Right lobe of liver (tissue), 6 donors: ENCODE results near the gene RAB42. TPM values are rescaled to one million over a fixed set of nuclear protein-coding genes. Genes with fewer than 3 reads are reported as not detected.

Experiments used
- ATAC-seq, 4 donors: fragments of 200-7000 bp; cut with Tn5 transposase; one replicate each; pipeline ENCODE4 v1.9.1; 2020; ENCODE audit warnings: mild to moderate bottlenecking in 4 of 4, moderate library complexity in 4 of 4
- DNase-seq, 3 donors: peaks; one replicate each; pipeline ENCODE4 v3.0.0-alpha.2; 2020
- H3K27ac ChIP-seq, 3 donors: fragments of 200-600 bp; one replicate each; pipeline ENCODE4 v1.8.0; 2022
- H3K27me3 ChIP-seq, 2 donors: fragments of 200-600 bp; one replicate each; pipeline ENCODE4 v1.8.0; 2022
- H3K36me3 ChIP-seq, 4 donors: fragments of 200-600 bp; sonication (generic) in 1 of 4; one replicate each; pipeline versions ENCODE4 v1.5.1 to v1.8.0; 2017 to 2022; ENCODE audit warnings: control low read depth in 1 of 4
- H3K4me1 ChIP-seq, 4 donors: fragments of 200-600 bp; sonication (generic) in 1 of 4; one replicate each; pipeline versions ENCODE4 v1.5.1 to v1.8.0; 2017 to 2022; ENCODE audit warnings: control low read depth in 1 of 4
- H3K4me3 ChIP-seq, 3 donors: fragments of 200-600 bp; one replicate each; pipeline ENCODE4 v1.8.0; 2022
- H3K9me3 ChIP-seq, 4 donors: fragments of 200-600 bp; sonication (generic) in 1 of 4; one replicate each; pipeline versions ENCODE4 v1.5.1 to v1.8.0; 2017 to 2022; ENCODE audit warnings: control low read depth in 1 of 4
- POLR2A ChIP-seq: fragments of 450-650 bp; IDR thresholded peaks from one replicate; pipeline ENCODE4 v1.6.1; 2017; ENCODE audit warnings: antibody characterized with exemption, mild to moderate bottlenecking
- WGBS: methylation state at CpG from one replicate; pipeline ENCODE4 v1.1.6; 2018; ENCODE audit warnings: low coverage, low lambda C conversion rate; ENCODE audit not compliant: insufficient coverage; ENCODE audit errors: missing lambda C conversion rate; 5-methylcytosine and 5-hydroxymethylcytosine counted together
- intact Hi-C, 2 donors: fragments of 100-400 bp; cut with DNase I; formaldehyde crosslinking; loops; one replicate each; pipeline versions ENCODE4 v1.11.2 to v1.14.1; 2022
- long read RNA-seq: library from polyadenylated mRNA; unstranded; transcript quantifications from one replicate; pipeline ENCODE4 v2.0.0, GENCODE V29; 2019
- total RNA-seq, 6 experiments: library from RNA; depleted of rRNA in 2 of 6; stranded (reverse); fragments of >200 nt in 2 of 6; fragmentation: NEBNext Ultra II Directional in 3 of 6; extraction: Animal tissue kit (Norgen Biotek cat#: 25700) in 3 of 6; gene quantifications; one replicate each; pipeline versions ENCODE4 v1.1.0 to v1.2.4, GENCODE V29; 2016 to 2023
- TF ChIP-seq, protein P1 (sequence below), 4 donors: fragments of 200-600 bp in 3 of 4; fragments of 450-650 bp in 1 of 4; IDR thresholded peaks; one replicate each; pipeline versions ENCODE4 v1.5.1 to v1.8.0; 2016 to 2022; ENCODE audit warnings: antibody characterized with exemption in 4 of 4, mild to moderate bottlenecking in 2 of 4
- donor health status: DM: no; HTN: yes; CAD: no.
- donor health status: DM: no; HTN: no; CAD: no.
- donor health status: DM: no; HTN: no; CAD: no.
- donor health status: DM: no; HTN: yes; CAD: no.
- donor health status: DM: no; HTN: yes; CAD: no.

RAB42 gene, protein sequence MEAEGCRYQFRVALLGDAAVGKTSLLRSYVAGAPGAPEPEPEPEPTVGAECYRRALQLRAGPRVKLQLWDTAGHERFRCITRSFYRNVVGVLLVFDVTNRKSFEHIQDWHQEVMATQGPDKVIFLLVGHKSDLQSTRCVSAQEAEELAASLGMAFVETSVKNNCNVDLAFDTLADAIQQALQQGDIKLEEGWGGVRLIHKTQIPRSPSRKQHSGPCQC
- total RNA-seq: 10 to 100 TPM in 1 of 6 experiments, 1 to 10 TPM in 2, under 1 TPM in 3; 0.28 to 12.0 (median 1.2) TPM
- long read RNA-seq: 0 reads

GRCh38 chr1:28591708-28592320 is at the start of gene RAB42:
Gene RAB42, plus strand, starts transcription at chr1:28592265. Its CDS starts 247 bp downstream, at chr1:28592512.
- H3K27ac ChIP-seq: no peak within 1 kb of the TSS
- no peaks in the 10 kb centered on the region for H3K4me1 ChIP-seq
- DNase-seq (peak in 1 of 3 donors; percentile 51), ATAC-seq (peak; percentile 27 to 56 (median 48))
- H3K36me3 ChIP-seq: no peaks in the 10 kb centered on the region
- no peaks in the 10 kb centered on the region for H3K9me3 ChIP-seq
- H3K4me3 ChIP-seq: peak within 1 kb of the TSS; percentile 34 to 56 (median 39)
- WGBS: 30% methylated on average over 7 of the region's 13 CpGs
- no peak for TF ChIP-seq POLR2A
- TF ChIP-seq, protein P1, sequence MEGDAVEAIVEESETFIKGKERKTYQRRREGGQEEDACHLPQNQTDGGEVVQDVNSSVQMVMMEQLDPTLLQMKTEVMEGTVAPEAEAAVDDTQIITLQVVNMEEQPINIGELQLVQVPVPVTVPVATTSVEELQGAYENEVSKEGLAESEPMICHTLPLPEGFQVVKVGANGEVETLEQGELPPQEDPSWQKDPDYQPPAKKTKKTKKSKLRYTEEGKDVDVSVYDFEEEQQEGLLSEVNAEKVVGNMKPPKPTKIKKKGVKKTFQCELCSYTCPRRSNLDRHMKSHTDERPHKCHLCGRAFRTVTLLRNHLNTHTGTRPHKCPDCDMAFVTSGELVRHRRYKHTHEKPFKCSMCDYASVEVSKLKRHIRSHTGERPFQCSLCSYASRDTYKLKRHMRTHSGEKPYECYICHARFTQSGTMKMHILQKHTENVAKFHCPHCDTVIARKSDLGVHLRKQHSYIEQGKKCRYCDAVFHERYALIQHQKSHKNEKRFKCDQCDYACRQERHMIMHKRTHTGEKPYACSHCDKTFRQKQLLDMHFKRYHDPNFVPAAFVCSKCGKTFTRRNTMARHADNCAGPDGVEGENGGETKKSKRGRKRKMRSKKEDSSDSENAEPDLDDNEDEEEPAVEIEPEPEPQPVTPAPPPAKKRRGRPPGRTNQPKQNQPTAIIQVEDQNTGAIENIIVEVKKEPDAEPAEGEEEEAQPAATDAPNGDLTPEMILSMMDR (IDR thresholded peaks at IDR 0.05): no peak
- H3K27me3 ChIP-seq: no peaks in the 10 kb centered on the region
- intact Hi-C loops: no loop called here

DNA sequence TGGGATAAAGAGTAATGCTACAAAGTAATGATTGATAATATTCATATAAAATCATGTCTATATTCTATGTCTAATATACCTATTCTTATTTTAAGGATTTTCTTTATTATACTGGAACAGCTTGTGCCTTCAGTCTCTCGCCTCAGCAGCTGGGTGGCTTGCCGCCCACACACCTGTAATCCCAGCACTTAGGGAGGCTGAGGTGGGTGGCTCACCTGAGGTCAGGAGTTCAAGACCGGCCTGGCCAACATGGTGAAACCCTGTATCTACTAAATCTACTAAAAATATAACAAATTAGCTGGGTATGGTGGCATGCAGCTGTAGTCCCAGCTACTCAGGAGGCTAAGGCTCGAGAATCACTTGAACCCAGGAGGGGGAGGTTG is 46.8 kb upstream of the RAB42 start:
- 82% methylated on average over 4 of the region's 4 CpGs for WGBS

DNA sequence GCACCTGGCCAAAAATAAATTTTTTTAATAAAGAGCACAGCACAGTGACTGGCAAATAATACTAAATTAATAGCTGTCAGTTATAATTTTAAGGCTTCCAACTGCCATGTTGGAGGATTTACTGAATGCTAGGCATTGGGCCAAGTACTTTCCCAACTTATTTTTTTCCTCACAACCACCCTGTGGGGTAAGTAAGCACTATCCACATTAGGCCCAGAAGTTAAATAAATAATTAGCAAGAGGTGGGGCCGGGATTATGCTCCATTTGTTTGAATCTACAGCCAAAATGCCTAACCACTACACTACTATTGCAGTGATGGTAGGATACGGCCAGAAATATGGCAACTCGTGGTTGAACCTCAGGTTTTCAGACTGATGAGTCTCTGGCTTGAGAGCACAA is 43.7 kb upstream of the RAB42 start:
- Histone ChIP-seq H3K27me3 (no peaks in the 10 kb centered on the region), H3K4me1 (no peaks in the 10 kb centered on the region), H3K4me3 (no peak overlapping the region), H3K27ac (no peak overlapping the region), H3K9me3 (no peaks in the 10 kb centered on the region), H3K36me3 (no peaks in the 10 kb centered on the region)
- intact Hi-C loops: no loop called here
- WGBS: 88% methylated on average over 3 of the region's 3 CpGs
- ATAC-seq (no peak), DNase-seq (no peak)
- TF ChIP-seq POLR2A: no peak
- TF ChIP-seq, protein P1 (IDR thresholded peaks at IDR 0.05): no peak

More for the DNA sequence above, 46.8 kb upstream of the RAB42 start:
- no peak for TF ChIP-seq POLR2A
- TF ChIP-seq, protein P1 (IDR thresholded peaks at IDR 0.05): no peak
- ATAC-seq (no peak), DNase-seq (no peak)
- Histone ChIP-seq H3K27ac (no peak overlapping the region), H3K4me1 (no peaks in the 10 kb centered on the region), H3K4me3 (no peak overlapping the region), H3K36me3 (no peaks in the 10 kb centered on the region), H3K9me3 (no peaks in the 10 kb centered on the region), H3K27me3 (no peaks in the 10 kb centered on the region)
- intact Hi-C loops: no loop called here

- ATAC-seq (no peak), DNase-seq (no peak)
- H3K4me3 ChIP-seq: no peak overlapping the region
- no peaks in the 10 kb centered on the region for H3K36me3 ChIP-seq
- no peaks in the 10 kb centered on the region for H3K27me3 ChIP-seq
- no peak for TF ChIP-seq POLR2A
- TF ChIP-seq, protein P1 (IDR thresholded peaks at IDR 0.05): no peak
- H3K4me1 ChIP-seq: no peaks in the 10 kb centered on the region
- no peak overlapping the region for H3K27ac ChIP-seq
- H3K9me3 ChIP-seq: no peaks in the 10 kb centered on the region
- WGBS: 86% methylated on average over 6 of the region's 6 CpGs
- intact Hi-C loops: no loop called here
Observed at GRCh38 chr1:28551381-28551780, 40.7 kb upstream of the RAB42 start.
